ENCODE measurements around the gene RBFOX2.
A peak's percentile ranks its signal among the peaks of the same experiment; 100 is the strongest.

Gene RBFOX2

GRCh38 chr22:35838855-35839576 lies 189.6 kb downstream of the RBFOX2 start:
- Histone ChIP-seq H3K36me3 (no peaks in the 10 kb centered on the region), H3K4me1 (peaks cover 38% of the 10 kb centered on the region), H3K27me3 (no peaks in the 10 kb centered on the region), H3K4me3 (ENCODE audit: low read depth, low read length) (peak overlapping the region; percentile 85), H3K9me3 (no peaks in the 10 kb centered on the region)
- TF ChIP-seq CTCF (IDR thresholded peaks at IDR 0.05; ENCODE audit: low read depth, low read length), result peak; percentile 65
- DNase-seq, result peak; percentile 59

GRCh38 chr22:35837101-35837727 lies 191.4 kb downstream of the RBFOX2 start:
- Histone ChIP-seq H3K27me3 (no peaks in the 10 kb centered on the region), H3K9me3 (no peaks in the 10 kb centered on the region), H3K36me3 (no peaks in the 10 kb centered on the region), H3K4me1 (peaks cover 30% of the 10 kb centered on the region), H3K4me3 (ENCODE audit: low read depth, low read length) (peak overlapping the region; percentile 51)
- TF ChIP-seq CTCF (IDR thresholded peaks at IDR 0.05; ENCODE audit: low read depth, low read length), result no peak
- DNase-seq, result no peak

GRCh38 chr22:35835998-35836691 lies 192.5 kb downstream of the RBFOX2 start:
- Histone ChIP-seq H3K36me3 (no peaks in the 10 kb centered on the region), H3K27me3 (no peaks in the 10 kb centered on the region), H3K4me3 (ENCODE audit: low read depth, low read length) (peak overlapping the region; percentile 51), H3K4me1 (peaks cover 24% of the 10 kb centered on the region), H3K9me3 (no peaks in the 10 kb centered on the region)
- DNase-seq, result peak; percentile 56
- no peak for TF ChIP-seq CTCF (IDR thresholded peaks at IDR 0.05; ENCODE audit: low read depth, low read length)

GRCh38 chr22:35835267-35835997 lies 193.2 kb downstream of the RBFOX2 start:
- Histone ChIP-seq H3K36me3 (no peaks in the 10 kb centered on the region), H3K27me3 (no peaks in the 10 kb centered on the region), H3K4me1 (peaks cover 18% of the 10 kb centered on the region), H3K4me3 (ENCODE audit: low read depth, low read length) (peak overlapping the region; percentile 51), H3K9me3 (no peaks in the 10 kb centered on the region)
- TF ChIP-seq CTCF (IDR thresholded peaks at IDR 0.05; ENCODE audit: low read depth, low read length), result no peak
- DNase-seq, result no peak

GRCh38 chr22:35834061-35834460 lies 194.6 kb downstream of the RBFOX2 start:
- TF ChIP-seq CTCF (IDR thresholded peaks at IDR 0.05; ENCODE audit: low read depth, low read length), result no peak
- Histone ChIP-seq H3K4me1 (peaks cover 18% of the 10 kb centered on the region), H3K27me3 (no peaks in the 10 kb centered on the region), H3K9me3 (no peaks in the 10 kb centered on the region), H3K36me3 (peaks cover 3% of the 10 kb centered on the region; the same call in 1 of the 2 replicates), H3K4me3 (ENCODE audit: low read depth, low read length) (no peak overlapping the region)
- DNase-seq, result no peak

Measured in BE2C (cell line).